IPS-11a (cell line): ENCODE data around the gene TTR.

Source experiments
- H3K4me3 ChIP-seq: one replicate; pipeline ENCODE4 v1.5.1; 2013; ENCODE audit warnings: low read depth, low read length, control low read depth

TTR gene

DNA sequence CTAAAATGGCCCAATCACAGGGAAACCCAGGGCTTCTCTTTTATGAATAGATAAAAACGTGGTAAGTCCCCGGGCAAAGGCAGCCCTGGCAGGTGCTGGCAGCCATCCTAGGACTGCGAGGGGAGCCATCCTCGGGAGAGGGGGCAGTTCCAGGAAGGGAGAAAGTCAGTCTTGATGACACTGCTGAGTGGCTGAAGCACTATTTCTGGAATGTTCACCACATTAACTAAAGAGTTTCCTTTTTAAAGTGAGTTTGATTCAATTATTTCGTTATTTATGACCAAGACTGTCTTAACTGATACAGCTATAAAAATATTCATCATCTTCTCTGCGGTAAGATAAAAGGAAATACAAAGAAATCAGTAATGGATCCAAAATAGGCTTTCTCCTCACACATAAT is 20.4 kb downstream of the TTR start:
- H3K4me3 ChIP-seq: no peak overlapping the region

DNA sequence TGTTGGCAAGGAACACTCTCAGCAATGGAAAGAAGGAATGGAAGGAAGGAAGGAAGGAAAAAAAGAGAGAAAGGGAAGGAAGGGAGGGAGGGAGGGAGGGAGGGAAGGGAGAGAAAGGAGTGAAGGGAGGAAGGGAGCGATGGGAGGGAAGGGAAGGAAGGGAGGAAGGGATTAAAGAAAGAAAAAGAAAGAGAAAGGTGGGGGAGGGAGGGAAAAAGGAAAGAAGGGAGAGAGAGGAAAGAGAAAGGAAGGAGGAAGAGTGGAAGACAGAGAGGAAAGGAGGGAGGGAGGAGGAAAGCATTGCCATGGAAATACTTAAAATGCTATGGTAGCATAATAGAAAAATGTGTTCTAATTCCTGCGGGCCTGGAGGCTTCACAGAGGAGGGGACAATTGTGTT is 22.4 kb downstream of the TTR start:
- H3K4me3 ChIP-seq: no peak overlapping the region

DNA sequence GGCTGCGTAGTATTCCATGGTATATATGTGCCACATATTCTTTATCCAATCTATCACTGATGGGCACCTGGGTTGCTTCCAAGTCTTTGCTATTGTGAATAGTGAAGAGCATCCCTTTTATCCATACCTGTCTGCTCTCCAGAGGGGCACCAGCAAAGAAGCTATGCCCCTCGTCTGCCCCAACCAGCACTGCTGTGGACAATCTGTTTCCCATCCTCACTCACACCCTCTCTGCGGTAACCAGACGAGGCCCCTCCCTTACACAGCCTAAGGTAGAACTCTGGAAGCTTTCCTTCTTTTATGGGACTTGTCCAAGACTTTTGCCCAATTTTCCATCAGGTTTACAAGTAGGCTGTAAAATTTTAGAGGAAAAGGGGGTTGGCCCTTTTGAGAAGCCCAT is 24.9 kb downstream of the TTR start:
- no peak overlapping the region for H3K4me3 ChIP-seq

DNA sequence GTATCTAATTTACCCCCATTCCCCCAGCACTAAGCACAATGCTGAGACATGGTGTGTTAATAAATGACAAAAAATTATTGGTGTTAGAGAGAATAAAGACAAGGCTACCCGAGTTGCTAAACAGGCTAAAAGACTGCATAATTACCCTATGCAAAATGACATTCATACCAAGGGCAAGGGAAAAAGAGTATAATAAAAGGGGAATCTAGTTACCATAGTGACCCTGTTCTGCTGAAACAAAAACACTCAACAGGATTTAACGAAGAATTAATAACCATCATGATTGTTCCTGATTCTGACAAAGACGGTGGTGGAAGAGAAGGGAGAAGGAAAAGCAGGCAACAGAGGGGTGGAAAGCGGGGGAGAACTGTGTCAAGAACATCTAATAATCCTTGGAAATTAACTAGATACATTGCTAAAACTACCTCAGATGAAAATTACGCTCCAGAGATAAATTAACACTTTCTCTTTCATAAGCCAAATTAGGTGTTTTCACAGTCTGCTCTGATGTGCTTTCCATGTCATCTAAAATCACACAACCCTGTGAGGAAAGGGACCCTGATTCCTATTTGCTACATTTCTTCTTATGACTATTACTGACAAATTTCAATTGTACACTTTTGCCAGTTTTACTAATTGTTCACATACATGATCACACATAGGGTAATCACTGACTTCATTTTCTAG is 25.5 kb downstream of the TTR start:
- H3K4me3 ChIP-seq: no peak overlapping the region

DNA sequence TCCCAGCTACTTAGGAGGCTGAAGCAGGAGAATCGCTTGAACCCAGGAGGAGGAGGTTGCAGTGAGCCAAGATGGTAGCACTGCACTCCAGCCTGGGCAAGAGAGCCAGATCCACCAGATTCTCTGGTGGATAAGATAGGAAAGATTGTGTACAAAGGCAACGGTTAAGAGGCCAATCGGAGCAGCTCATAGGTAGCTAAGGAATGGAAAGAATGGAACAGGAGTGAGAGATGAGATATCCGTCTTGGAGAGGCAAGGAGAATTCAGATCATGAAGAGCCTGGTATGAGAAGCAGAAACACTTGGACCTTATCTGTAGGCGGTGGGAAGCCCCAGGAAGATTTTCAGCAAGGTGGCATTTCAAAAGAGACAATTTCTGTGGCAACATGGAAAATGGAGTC is 27.1 kb downstream of the TTR start:
- no peak overlapping the region for H3K4me3 ChIP-seq

DNA sequence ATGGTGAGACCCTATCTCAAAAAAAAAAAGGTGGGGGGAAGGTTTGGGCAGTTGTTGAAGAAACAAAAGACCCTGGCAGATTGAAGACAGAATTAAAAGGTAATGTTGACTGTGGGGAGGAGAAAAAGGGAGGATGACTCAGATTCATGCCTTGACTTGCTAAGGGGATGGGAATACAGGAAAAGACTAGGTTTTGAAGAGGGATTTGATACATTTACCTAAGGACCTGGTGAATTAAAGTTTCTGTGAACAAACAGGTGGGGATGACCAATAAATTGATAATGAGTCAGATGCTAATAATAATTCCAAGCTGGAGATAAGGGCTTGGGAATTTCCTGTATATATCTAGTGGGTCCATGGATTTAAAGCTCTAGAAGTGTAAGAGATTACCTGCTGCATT is 27.6 kb downstream of the TTR start:
- H3K4me3 ChIP-seq: no peak overlapping the region

DNA sequence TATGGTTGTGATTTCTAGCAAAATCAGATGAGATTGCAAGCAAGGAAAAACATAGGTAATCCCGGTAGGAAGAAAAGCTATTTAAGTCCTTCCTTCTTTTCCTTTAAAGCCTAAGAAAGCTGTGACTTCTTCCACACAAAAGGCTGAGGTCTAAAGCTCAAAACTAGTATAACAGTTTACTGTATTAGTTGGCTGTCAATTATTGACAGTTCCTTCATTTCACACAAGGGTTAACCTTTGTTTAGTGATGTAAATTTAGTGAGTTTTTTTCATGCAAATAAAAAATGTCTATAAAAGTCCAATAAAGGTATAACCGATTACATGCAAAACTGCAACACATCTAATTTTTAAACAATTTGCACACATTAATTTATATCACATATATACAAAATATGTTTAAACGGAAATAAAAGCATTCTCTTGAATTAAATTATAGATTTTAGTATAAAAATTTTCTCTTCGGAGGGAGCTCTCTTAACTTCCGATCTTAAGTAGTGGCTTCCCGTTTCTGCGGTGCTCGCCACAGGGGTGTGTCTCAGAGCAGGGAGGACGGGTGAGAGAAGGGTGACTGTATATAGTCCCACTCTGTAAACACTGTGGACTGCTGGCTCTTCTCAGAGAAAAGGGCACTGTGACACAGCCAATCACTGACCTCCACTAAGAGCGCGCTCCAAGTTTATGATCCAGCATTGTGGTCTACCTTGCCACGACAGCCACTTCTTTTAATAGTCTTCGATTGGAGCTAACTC is 33.4 kb downstream of the TTR start:
- H3K4me3 ChIP-seq: no peak overlapping the region

DNA sequence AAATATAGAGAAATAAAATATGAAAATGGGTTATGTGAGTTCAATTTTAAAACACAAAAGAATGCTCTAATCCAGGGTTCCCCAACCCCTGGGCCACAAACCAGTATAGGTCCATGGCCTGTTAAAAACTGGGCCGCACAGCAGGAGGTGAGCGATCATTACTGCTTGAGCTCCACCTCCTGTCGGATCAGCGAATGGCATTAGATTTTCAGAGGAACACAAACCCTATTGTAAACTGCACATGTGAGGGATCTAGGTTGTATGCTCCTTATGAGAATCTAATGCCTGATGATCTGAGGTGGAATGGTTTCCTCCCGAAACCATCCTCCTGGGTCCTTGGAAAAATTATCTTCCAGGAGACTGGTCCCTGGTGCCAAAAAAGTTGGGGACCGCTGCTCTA is 34.7 kb downstream of the TTR start:
- H3K4me3 ChIP-seq: no peak overlapping the region

DNA sequence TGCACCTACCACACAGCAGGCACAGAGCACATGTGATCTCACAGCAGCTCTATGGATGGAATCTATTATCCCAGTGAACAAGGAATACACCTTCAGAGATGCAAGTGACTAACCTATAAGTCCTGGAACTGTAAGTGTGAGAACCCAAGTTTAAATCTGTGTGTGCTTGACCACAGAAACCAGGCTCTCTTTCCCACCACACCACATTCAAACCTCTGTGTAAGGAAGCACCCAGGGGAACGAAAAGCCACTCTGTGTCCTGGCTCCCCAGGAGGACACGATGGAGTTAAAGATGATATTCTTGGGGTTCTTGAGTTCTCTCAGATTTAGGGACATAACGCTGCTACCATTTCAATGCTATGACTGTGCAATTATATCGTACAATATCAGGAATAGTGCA is 38.9 kb downstream of the TTR start:
- no peak overlapping the region for H3K4me3 ChIP-seq

DNA sequence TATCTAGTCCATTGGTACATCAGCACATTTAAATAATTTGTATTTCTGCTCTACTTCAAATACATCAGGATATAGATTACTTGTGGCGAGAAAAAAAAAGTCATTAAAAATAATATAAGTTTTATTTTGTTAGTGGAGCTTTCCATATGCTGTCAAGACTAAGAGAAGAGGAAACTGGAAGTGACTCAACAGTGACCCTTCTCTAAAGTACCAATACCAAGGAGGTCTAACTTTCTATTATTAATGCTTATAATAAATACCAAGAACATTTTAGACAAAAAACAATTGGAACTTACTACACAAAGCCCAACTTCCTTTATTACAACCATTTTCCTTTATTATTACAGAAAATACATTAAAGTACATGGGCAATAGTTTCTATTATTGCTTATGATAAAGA is 39.8 kb downstream of the TTR start:
- no peak overlapping the region for H3K4me3 ChIP-seq

DNA sequence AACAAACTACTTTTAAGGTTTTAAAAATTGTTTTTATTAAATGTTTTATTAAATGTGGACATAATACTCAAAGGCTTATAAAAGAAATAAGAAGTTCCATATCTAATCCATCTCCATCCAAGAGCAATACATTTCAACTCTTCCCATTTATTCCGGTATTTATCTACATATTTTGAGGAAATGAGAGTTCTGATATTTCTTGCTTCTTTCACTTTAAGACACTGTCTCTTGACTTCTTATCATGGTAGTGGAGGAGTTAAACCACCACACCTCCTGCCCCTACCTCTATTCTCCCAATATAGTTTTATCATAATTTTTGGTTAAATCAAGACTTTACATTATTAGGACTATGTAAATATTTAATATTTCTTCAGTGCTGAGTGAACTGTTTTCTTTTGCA is 40.7 kb downstream of the TTR start:
- no peak overlapping the region for H3K4me3 ChIP-seq

DNA sequence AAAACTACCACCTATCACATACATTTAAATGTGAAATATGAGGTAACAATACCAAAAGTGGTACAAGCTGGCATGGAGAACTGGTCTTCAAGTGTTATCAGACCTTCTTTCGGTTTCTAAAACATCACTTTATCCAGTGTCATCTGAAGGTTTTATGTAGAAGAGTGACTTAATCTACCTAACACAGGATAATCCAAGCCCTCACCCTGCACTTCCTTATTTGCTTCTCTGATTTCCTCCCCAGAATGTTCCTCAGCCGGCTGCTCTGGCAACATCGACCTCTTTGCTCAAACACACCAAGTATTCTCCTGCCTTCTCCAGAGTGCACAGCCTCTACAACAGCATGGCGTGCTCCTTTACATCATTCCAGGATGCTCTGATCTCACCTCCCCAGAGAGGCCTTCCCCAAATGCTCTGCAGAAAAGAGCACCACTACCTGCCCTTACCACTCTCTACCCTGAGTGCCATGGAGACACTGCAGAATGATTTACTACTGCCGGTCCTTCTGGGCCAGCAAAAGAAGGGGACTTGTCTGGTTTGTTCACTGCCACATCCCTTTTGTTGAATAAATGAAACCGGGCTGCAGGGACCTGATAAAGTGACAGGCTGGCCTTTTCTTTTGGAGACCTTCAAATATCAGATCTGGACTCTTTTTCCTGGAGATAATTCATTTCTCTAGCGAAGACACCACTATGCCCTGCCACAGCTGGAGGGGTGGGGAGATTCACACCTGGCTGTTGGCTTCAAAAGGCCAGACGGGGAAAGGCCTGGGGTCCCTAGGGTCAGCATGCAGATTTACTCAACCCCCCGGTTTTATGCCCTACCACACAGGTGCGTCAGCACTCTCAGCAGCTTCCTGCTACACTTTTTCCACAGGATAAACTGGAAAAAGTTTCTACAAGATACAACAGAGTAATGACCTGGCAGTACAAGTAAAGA is 42.0 kb downstream of the TTR start:
- H3K4me3 ChIP-seq: no peak overlapping the region

DNA sequence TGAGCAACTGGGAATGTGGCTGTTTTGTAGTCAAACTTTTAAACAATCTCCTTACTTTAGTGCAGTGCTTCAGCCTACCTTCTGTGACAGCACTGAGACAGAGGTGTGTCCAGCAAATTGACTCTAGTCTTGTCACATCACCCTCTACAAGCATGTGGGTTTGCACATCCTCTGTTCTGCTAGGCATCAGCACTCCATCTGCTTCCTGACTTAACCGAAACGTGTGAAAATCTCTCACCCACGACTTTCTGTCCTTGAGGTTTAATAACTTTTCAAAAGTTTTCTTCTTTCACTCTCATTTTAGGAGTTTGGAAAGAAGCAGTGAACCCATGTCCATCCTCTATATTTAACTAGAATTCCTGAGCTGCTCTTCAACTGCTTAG is 42.6 kb downstream of the TTR start:
- H3K4me3 ChIP-seq: no peak overlapping the region

DNA sequence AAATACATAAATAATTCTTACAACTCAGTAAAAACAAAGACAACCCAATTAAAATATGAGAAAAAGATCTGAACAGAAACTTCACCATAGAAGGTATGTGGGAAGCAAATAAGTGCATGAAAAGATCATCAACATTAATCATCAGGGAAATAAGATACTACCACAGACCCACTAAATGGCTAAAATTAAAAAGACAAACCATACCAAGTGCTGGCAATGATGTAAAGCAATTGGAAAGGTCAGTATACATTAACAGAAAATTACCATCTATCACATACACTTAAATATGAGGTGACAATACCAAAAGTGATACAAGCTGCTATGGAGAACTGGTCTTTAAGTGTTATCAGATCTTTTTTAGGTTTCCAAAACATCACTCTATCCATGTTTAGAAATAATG is 44.7 kb downstream of the TTR start:
- no peak overlapping the region for H3K4me3 ChIP-seq

DNA sequence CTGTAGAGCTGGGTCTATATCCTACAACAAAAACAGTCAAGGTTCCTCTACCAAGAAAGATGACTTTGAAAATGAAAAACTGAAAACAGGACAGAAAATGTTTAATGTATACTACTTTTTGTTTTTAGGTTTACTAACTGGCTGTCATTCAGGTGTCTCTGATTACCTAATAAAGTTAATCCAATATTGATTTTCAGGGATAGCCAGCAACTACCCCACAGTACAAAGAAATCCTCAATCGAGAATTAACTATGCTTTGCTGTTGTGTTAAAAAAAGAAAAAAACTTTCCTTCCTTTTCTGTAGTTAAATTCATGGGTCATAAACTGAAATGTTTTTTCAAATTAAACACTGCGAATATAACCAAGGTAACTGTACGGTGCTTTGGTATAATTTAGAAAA is 45.8 kb downstream of the TTR start:
- H3K4me3 ChIP-seq: no peak overlapping the region

DNA sequence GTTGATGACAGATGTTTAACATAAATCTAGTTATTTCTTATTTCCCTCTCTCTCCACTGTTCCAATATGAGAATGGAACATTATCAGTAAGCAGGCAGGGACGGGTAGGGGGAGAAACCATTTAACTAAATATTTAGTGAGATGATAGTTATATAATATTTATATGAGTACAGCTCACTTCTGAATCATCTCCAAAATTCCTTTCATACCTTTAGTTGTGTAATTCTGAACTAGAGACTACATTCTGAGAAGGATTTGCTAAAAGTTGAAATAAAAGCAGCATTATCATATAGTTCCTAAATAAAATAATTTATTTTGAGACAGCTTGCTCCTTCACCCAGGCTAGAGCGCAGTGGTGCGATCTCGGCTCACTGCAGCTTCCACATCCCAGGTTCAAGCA is 51.3 kb downstream of the TTR start:
- H3K4me3 ChIP-seq: no peak overlapping the region

DNA sequence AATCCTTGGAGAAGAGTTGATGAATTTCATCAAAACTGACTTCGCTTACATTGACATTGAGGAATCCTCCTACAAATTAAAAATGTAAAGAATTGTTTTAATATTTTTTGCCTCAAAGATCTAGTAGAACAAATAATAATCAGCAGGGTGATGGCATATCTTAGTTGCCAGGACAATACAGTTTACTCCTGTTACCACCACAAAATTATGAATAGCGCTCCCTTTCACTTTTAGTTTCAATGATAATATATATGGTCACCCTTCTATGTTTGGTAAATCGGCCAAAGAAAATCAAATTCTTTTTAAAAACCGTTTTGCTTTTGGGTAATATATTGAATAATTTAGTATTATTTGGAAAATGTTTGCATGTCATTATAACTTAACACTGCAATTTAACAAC is 53.7 kb downstream of the TTR start:
- no peak overlapping the region for H3K4me3 ChIP-seq

DNA sequence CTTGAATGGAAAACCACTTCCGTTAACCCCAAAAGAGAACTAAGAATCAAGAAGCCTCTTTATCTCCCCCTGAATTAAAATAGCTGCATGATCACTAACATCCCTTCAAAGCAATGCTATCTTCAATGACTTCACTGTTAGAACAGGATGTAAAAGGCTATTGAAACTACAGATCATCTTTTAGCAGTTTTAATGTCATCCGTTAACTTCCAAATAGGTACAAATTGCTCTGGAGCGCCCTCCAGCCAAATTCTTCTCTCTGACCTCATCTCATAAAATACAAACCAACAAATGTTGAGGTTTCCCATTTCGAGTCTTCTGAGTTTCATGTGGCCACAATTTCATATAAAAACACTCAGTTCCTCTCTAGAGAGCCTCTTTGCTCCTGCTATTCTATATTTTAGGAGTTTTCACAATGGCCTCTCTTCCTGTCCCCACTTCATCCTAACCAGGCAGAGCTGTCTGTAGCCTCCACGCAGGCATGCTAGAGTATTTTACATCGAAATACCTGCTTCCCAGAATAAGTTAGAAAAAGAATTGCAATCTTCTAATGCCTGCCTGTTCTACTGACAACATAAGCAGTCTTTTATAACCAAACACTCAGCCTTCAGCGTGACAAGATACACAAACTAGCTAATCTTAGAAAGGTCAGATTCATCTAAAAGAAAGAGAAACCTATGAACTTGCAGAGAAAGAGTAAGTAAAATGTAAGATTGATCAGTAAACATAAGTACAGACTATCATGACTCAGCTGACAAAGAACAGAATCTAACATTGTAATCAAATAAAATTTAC is 54.9 kb downstream of the TTR start:
- H3K4me3 ChIP-seq: no peak overlapping the region

DNA sequence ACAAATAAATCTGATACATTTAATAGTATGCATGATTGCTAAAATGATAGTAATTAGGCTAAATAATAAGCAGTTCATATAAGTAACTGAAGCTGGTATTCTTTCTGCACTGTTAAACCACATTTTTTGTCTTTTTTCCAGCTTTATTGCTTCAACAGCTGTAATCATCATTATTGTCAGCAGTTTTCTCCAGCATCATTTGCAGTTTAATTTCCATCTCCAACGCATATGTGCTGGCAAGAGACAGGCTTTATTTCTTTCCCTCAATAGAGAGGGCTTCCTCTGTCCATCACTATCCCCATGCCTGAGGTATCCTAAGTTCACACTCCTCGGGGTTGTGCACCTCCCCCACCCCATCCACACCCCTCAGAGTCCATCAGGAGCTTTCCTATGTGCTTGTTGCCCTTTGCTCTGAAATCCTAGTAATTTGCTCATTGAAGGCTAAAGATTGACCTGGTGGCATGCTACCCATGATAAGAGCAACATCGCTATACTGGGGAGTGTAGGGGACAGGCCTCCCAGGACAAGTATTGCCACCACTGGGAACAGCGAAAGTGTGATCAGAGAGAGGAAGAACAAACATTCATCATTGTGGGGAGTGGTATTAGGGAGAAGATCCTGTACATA is 55.6 kb downstream of the TTR start:
- no peak overlapping the region for H3K4me3 ChIP-seq
